H1 (cell line): ENCODE results near the gene GNAO1. TPM values are rescaled to one million over a fixed set of nuclear protein-coding genes. Genes with fewer than 3 reads are reported as not detected.

Source experiments
- NANOG ChIP-seq: IDR thresholded peaks from 2 replicates; pipeline ENCODE4 v1.6.1; 2011; ENCODE audit warnings: low read length, low read depth, mild to moderate bottlenecking, inconsistent platforms; ENCODE audit not compliant: insufficient read depth, poor library complexity, severe bottlenecking
- SAP30 ChIP-seq: fragments of 300-600 bp; sonication (generic); IDR thresholded peaks from 2 replicates; pipeline ENCODE4 v1.7.1; 2012; ENCODE audit warnings: low read length, moderate library complexity, mild to moderate bottlenecking, inconsistent platforms; ENCODE audit not compliant: insufficient read depth, insufficient replicate concordance
- TBP ChIP-seq: IDR thresholded peaks from 2 replicates; pipeline ENCODE4 v1.6.1; 2011; ENCODE audit warnings: low read depth, low read length, improper control_type of control experiment
- polyA plus RNA-seq, 7 experiments: library from polyadenylated mRNA; depleted of rRNA in 3 of 7; stranded (reverse) in 5 of 7; unstranded in 2 of 7; fragments of >200 nt in 5 of 7; fragments of 200-250 nt in 2 of 7; gene quantifications; 1 replicate in 5 of 7; 2 replicates in 1 of 7; 4 replicates in 1 of 7; pipeline versions ENCODE4 v1.2.1 to v1.2.3, GENCODE V29; 2011 to 2013; ENCODE audit warnings: missing spikeins in 2 of 7, mixed read lengths in 2 of 7
- total RNA-seq: library from RNA; stranded (reverse); fragmentation: NEBNext Ultra II Directional; extraction: Animal tissue kit (Norgen Biotek cat#: 25700); gene quantifications from 2 replicates; pipeline ENCODE4 v1.2.1, GENCODE V29; 2021
- TF ChIP-seq, protein P1 (sequence below): fragments of 300-600 bp; sonication (generic); IDR thresholded peaks from 2 replicates; pipeline ENCODE4 v1.7.1; 2012; ENCODE audit warnings: low read length, moderate library complexity, mild to moderate bottlenecking, inconsistent platforms; ENCODE audit not compliant: insufficient replicate concordance
- TF ChIP-seq, protein P2 (sequence below): IDR thresholded peaks from 2 replicates; pipeline ENCODE4 v1.6.1; 2012; ENCODE audit warnings: inconsistent platforms

The GNAO1 gene
- total and polyA plus RNA-seq, 2 of the 8 experiments (the other 6 are each of a cell fraction or from before 2014, with no cell fraction given), result 6.7 to 34.4 TPM

DNA sequence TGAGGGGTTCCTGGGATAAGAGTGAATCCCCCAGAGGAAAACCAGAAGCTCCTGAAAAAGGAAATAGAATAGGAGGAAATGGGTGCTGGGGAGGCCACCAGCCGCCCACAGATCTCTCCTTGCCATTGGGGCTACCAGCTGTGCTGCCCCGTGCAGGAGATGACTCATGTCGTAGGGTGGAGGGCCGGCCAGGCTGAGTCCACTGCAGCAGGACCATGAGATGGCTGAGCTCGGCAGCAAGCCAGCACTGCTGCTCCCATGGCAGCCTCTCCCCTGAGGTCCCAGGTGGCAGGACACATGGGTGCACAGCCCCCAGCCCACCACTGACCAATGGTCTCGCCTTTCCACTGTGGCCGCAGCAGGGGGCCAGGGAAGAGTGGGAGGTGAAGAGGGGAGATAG, 95.5 kb downstream of the GNAO1 start (continued):
- TF ChIP-seq, protein P1, sequence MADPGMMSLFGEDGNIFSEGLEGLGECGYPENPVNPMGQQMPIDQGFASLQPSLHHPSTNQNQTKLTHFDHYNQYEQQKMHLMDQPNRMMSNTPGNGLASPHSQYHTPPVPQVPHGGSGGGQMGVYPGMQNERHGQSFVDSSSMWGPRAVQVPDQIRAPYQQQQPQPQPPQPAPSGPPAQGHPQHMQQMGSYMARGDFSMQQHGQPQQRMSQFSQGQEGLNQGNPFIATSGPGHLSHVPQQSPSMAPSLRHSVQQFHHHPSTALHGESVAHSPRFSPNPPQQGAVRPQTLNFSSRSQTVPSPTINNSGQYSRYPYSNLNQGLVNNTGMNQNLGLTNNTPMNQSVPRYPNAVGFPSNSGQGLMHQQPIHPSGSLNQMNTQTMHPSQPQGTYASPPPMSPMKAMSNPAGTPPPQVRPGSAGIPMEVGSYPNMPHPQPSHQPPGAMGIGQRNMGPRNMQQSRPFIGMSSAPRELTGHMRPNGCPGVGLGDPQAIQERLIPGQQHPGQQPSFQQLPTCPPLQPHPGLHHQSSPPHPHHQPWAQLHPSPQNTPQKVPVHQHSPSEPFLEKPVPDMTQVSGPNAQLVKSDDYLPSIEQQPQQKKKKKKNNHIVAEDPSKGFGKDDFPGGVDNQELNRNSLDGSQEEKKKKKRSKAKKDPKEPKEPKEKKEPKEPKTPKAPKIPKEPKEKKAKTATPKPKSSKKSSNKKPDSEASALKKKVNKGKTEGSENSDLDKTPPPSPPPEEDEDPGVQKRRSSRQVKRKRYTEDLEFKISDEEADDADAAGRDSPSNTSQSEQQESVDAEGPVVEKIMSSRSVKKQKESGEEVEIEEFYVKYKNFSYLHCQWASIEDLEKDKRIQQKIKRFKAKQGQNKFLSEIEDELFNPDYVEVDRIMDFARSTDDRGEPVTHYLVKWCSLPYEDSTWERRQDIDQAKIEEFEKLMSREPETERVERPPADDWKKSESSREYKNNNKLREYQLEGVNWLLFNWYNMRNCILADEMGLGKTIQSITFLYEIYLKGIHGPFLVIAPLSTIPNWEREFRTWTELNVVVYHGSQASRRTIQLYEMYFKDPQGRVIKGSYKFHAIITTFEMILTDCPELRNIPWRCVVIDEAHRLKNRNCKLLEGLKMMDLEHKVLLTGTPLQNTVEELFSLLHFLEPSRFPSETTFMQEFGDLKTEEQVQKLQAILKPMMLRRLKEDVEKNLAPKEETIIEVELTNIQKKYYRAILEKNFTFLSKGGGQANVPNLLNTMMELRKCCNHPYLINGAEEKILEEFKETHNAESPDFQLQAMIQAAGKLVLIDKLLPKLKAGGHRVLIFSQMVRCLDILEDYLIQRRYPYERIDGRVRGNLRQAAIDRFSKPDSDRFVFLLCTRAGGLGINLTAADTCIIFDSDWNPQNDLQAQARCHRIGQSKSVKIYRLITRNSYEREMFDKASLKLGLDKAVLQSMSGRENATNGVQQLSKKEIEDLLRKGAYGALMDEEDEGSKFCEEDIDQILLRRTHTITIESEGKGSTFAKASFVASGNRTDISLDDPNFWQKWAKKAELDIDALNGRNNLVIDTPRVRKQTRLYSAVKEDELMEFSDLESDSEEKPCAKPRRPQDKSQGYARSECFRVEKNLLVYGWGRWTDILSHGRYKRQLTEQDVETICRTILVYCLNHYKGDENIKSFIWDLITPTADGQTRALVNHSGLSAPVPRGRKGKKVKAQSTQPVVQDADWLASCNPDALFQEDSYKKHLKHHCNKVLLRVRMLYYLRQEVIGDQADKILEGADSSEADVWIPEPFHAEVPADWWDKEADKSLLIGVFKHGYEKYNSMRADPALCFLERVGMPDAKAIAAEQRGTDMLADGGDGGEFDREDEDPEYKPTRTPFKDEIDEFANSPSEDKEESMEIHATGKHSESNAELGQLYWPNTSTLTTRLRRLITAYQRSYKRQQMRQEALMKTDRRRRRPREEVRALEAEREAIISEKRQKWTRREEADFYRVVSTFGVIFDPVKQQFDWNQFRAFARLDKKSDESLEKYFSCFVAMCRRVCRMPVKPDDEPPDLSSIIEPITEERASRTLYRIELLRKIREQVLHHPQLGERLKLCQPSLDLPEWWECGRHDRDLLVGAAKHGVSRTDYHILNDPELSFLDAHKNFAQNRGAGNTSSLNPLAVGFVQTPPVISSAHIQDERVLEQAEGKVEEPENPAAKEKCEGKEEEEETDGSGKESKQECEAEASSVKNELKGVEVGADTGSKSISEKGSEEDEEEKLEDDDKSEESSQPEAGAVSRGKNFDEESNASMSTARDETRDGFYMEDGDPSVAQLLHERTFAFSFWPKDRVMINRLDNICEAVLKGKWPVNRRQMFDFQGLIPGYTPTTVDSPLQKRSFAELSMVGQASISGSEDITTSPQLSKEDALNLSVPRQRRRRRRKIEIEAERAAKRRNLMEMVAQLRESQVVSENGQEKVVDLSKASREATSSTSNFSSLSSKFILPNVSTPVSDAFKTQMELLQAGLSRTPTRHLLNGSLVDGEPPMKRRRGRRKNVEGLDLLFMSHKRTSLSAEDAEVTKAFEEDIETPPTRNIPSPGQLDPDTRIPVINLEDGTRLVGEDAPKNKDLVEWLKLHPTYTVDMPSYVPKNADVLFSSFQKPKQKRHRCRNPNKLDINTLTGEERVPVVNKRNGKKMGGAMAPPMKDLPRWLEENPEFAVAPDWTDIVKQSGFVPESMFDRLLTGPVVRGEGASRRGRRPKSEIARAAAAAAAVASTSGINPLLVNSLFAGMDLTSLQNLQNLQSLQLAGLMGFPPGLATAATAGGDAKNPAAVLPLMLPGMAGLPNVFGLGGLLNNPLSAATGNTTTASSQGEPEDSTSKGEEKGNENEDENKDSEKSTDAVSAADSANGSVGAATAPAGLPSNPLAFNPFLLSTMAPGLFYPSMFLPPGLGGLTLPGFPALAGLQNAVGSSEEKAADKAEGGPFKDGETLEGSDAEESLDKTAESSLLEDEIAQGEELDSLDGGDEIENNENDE, result no peak
- TF ChIP-seq TBP (no peak), SAP30 (no peak), NANOG (no peak)
- TF ChIP-seq, protein P2, sequence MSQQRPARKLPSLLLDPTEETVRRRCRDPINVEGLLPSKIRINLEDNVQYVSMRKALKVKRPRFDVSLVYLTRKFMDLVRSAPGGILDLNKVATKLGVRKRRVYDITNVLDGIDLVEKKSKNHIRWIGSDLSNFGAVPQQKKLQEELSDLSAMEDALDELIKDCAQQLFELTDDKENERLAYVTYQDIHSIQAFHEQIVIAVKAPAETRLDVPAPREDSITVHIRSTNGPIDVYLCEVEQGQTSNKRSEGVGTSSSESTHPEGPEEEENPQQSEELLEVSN, result no peak
- TF ChIP-seq, all 59 proteins: peak for 0
